Small intestine (tissue), 7 donors: Measurements from ENCODE around the gene CCDC9. TPM values are rescaled to one million over a fixed set of nuclear protein-coding genes. Genes with fewer than 3 reads are reported as not detected.
A peak's percentile ranks its signal among the peaks of the same experiment; 100 is the strongest.

Experiments used
- DNase-seq, 2 donors: peaks; one replicate each; pipeline versions ENCODE4 v3.0.0 to v3.0.0-alpha.2; 2013
- FAIRE-seq: peaks from 2 replicates; lab custom pipeline; 2012; peaks lifted over from hg19 to GRCh38; lab: Jason Lieb, UNC
- H3K27ac ChIP-seq, 3 donors: one replicate each; pipeline ENCODE4 v1.5.1; 2013; ENCODE audit warnings: low read length in 2 of 3, mild to moderate bottlenecking in 2 of 3, control low read depth in 1 of 3, inconsistent platforms in 1 of 3, low read depth in 1 of 3, moderate library complexity in 1 of 3
- H3K27me3 ChIP-seq, 3 donors: one replicate each; pipeline ENCODE4 v1.6.1; 2013; ENCODE audit warnings: low read length in 3 of 3, inconsistent platforms in 1 of 3; ENCODE audit not compliant: control insufficient read depth in 3 of 3, insufficient read depth in 3 of 3
- H3K36me3 ChIP-seq, 3 donors: one replicate each; pipeline ENCODE4 v1.6.1; 2013; ENCODE audit warnings: low read length in 3 of 3, inconsistent platforms in 1 of 3, low read depth in 1 of 3, mild to moderate bottlenecking in 1 of 3, moderate library complexity in 1 of 3; ENCODE audit not compliant: control insufficient read depth in 3 of 3, insufficient read depth in 2 of 3
- H3K4me1 ChIP-seq, 3 donors: one replicate each; pipeline ENCODE4 v1.6.1; 2013; ENCODE audit warnings: low read length in 2 of 3, inconsistent platforms in 1 of 3, low read depth in 1 of 3, mild to moderate bottlenecking in 1 of 3, moderate library complexity in 1 of 3; ENCODE audit not compliant: control insufficient read depth in 3 of 3, insufficient read depth in 2 of 3
- H3K4me3 ChIP-seq, 3 donors: one replicate each; pipeline ENCODE4 v1.5.1; 2013; ENCODE audit warnings: low read length in 3 of 3, control low read depth in 1 of 3, inconsistent platforms in 1 of 3, low read depth in 1 of 3, mild to moderate bottlenecking in 1 of 3, moderate library complexity in 1 of 3
- H3K9me3 ChIP-seq, 2 donors: one replicate each; pipeline ENCODE4 v1.6.1; 2013; ENCODE audit warnings: low read depth in 1 of 2, low read length in 1 of 2; ENCODE audit not compliant: control insufficient read depth in 2 of 2, insufficient read depth in 1 of 2
- WGBS, 3 donors: extraction: QIAGEN DNeasy Blood & Tissue Kit; methylation state at CpG; one replicate each; pipeline ENCODE4 v1.1.7; 2013; 5-methylcytosine and 5-hydroxymethylcytosine counted together
- polyA plus RNA-seq, 4 donors: library from polyadenylated mRNA; stranded (reverse) in 3 of 4; unstranded in 1 of 4; fragments of 200-250 nt in 3 of 4; fragments of 120-200 nt in 1 of 4; gene quantifications; one replicate each; pipeline versions ENCODE4 v1.2.1 to v1.2.3, GENCODE V29; 2013
- donor health status: healthy with polysubstance abuse.
- donor health status: control.
- donor health status: control.
- donor health status: Bipolar disorder and iron deficiency.
- donor health status: healthy.

Gene CCDC9
- polyA plus RNA-seq, 4 donors: 12.1 to 23.0 (median 22.1) TPM

DNA sequence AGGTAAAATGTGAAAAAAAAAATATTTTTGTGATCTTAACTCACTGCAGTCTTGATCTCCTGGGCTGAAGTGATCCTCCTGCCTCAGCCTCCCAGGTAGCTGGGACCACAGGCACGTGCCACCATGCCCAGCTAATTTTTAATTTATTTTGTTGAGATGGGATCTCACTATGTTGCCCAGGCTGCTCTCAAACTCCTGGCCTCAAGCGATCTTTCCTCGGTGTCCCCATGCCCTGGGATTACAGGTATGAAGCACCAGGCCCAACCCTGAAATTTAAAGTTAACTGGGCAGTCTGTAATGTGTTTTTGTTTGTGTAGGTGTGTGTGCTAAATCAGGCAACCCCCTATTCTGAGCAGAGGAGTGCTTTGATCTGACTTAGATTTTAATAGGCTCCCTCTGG lies 50.0 kb downstream of the CCDC9 start:
- no peaks in the 10 kb centered on the region for H3K9me3 ChIP-seq
- H3K27me3 ChIP-seq: no peaks in the 10 kb centered on the region
- H3K27ac ChIP-seq: no peak overlapping the region
- H3K4me3 ChIP-seq: no peak overlapping the region
- H3K36me3 ChIP-seq: no peaks in the 10 kb centered on the region
- no peak for FAIRE-seq
- 84 to 93% (median 84%) methylated on average over 3 of the region's 3 CpGs for WGBS, 3 donors
- H3K4me1 ChIP-seq: no peaks in the 10 kb centered on the region
- no peak for DNase-seq

GRCh38 chr19:47309038-47309437 lies 52.7 kb downstream of the CCDC9 start:
- peaks cover 0 to 2% (median 0%) of the 10 kb centered on the region in 3 donors for H3K27me3 ChIP-seq
- H3K9me3 ChIP-seq: no peaks in the 10 kb centered on the region
- H3K36me3 ChIP-seq: no peaks in the 10 kb centered on the region
- DNase-seq (no peak), FAIRE-seq (no peak)
- WGBS, 3 donors: 69 to 84% (median 70%) methylated on average over 8 of the region's 8 CpGs
- no peaks in the 10 kb centered on the region for H3K4me1 ChIP-seq
- no peak overlapping the region for H3K27ac ChIP-seq
- no peak overlapping the region for H3K4me3 ChIP-seq

DNA sequence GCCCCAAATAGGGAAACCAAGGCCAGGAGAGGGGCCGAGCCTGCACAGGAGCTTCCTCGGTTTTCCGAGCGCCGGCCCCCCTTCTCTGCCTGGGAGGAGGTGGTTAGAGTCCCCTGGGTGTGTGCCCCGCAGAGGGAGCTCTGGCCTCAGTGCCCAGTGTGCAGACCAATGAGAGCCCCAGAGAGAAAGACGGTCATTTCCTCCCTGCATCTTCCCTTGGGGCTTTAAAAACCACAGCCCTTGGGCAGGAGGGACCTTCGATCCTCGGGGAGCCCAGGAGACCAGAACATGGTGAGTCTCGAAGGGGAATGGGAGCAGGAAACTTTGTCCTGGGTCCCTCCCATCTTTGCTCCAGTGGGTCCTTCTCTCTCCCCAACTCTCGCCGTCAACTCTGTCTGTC lies 53.3 kb downstream of the CCDC9 start, which contains the start of gene C5AR1:
C5AR1 (plus strand) TSS at position 254 of the 400 bp plus-strand sequence; CDS start at position 289, 35 bp downstream.
- no peak for DNase-seq
- Histone ChIP-seq H3K27ac (no peak within 1 kb of the TSS), H3K4me1 (no peaks in the 10 kb centered on the region), H3K9me3 (no peaks in the 10 kb centered on the region), H3K36me3 (no peaks in the 10 kb centered on the region), H3K27me3 (peaks cover 0 to 2% (median 0%) of the 10 kb centered on the region in 3 donors), H3K4me3 (no peak within 1 kb of the TSS)
- WGBS, 3 donors: 41 to 56% (median 44%) methylated on average over 12 of the region's 12 CpGs
- no peak for FAIRE-seq

DNA sequence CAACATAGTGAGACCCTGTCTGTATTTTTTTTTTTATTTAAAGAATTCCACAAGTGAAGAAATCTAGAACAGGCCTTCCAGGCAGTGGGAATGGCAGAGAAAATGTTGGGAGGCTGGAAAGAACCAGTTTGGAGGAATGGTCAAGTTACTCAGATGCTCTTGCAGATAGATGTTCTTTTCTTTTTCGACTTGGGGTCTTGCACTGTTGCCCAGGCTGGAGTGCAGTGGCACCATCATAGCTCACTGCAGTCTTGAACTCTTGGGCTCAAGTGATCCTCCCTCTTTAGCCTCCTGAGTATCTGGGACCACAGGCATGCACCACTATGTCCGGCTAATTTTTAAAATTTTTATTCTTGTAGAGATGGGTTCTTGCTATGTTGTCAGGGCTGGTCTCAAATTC lies 54.0 kb downstream of the CCDC9 start:
- WGBS, 3 donors: 80 to 88% (median 84%) methylated on average over 2 of the region's 2 CpGs
- Histone ChIP-seq H3K9me3 (peaks cover 0 to 2% of the 10 kb centered on the region in 2 donors), H3K4me3 (no peak overlapping the region), H3K4me1 (no peaks in the 10 kb centered on the region), H3K27me3 (peaks cover 0 to 2% (median 0%) of the 10 kb centered on the region in 3 donors), H3K27ac (no peak overlapping the region), H3K36me3 (no peaks in the 10 kb centered on the region)
- FAIRE-seq (no peak), DNase-seq (no peak)

DNA sequence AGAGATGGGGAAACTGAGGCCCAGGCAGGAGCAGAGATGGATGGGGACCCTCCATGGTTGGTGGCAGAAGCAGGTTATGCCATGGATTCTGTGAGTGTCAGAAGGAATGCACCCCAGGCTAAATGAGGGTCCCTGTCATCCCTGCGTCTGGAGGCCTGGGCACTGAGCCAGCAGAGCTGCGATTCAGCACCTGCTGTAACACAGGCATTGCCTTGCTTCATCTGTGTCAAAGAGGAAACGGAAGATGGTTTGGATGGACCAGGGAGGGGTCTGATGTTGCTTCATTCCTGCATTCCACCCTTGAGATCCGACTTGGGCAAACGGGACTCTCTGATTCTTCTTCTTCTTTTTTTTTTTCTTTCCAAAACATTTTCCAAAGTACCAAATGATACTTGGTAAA lies 54.5 kb downstream of the CCDC9 start:
- H3K4me1 ChIP-seq: no peaks in the 10 kb centered on the region
- no peak overlapping the region for H3K4me3 ChIP-seq
- H3K9me3 ChIP-seq: peaks cover 0 to 2% of the 10 kb centered on the region in 2 donors
- no peak overlapping the region for H3K27ac ChIP-seq
- H3K27me3 ChIP-seq: peaks cover 0 to 2% (median 0%) of the 10 kb centered on the region in 3 donors
- H3K36me3 ChIP-seq: no peaks in the 10 kb centered on the region
- DNase-seq (no peak), FAIRE-seq (no peak)
- 11 to 18% (median 16%) methylated on average over 5 of the region's 5 CpGs for WGBS, 3 donors

GRCh38 chr19:47312366-47313006 lies 56.2 kb downstream of the CCDC9 start:
- Histone ChIP-seq H3K27me3 (peaks cover 0 to 2% (median 0%) of the 10 kb centered on the region in 3 donors), H3K4me1 (no peaks in the 10 kb centered on the region), H3K36me3 (no peaks in the 10 kb centered on the region), H3K4me3 (no peak overlapping the region), H3K27ac (no peak overlapping the region), H3K9me3 (peaks cover 0 to 2% of the 10 kb centered on the region in 2 donors)
- FAIRE-seq (no peak), DNase-seq (no peak)
- 73 to 90% (median 76%) methylated on average over 5 of the region's 5 CpGs for WGBS, 3 donors

DNA sequence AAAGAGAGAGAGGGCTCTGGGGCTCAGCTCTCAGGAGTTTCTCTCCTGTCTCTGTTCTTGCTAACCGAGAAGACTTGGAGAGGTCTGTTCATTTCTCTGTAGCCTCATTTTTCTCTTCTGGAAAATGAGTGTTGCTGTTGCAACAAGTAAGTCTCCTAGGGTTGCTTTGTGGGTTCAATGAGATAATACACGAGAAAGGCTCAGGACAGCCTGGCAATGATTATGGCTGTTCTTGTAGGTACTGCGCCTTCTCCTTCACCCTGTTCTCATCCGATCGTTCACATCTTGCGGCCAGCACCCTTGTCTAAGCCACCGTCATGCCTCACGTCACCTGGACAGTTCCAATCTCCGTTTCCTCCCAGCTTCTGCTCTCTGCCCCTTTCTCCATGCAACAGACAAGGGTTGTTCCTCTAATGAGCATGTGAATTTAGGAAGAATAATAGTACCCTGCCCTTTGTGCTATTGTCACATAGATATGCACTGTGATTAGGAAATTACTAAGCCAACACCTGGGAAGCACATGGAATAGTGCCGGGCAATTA lies 57.5 kb downstream of the CCDC9 start:
- no peak for FAIRE-seq
- Histone ChIP-seq H3K36me3 (no peaks in the 10 kb centered on the region), H3K4me1 (no peaks in the 10 kb centered on the region), H3K27me3 (peaks cover 0 to 2% (median 0%) of the 10 kb centered on the region in 3 donors), H3K4me3 (no peak overlapping the region), H3K9me3 (peaks cover 0 to 2% of the 10 kb centered on the region in 2 donors), H3K27ac (no peak overlapping the region)
- 68 to 79% (median 77%) methylated on average over 10 of the region's 10 CpGs for WGBS, 3 donors
- no peak for DNase-seq

DNA sequence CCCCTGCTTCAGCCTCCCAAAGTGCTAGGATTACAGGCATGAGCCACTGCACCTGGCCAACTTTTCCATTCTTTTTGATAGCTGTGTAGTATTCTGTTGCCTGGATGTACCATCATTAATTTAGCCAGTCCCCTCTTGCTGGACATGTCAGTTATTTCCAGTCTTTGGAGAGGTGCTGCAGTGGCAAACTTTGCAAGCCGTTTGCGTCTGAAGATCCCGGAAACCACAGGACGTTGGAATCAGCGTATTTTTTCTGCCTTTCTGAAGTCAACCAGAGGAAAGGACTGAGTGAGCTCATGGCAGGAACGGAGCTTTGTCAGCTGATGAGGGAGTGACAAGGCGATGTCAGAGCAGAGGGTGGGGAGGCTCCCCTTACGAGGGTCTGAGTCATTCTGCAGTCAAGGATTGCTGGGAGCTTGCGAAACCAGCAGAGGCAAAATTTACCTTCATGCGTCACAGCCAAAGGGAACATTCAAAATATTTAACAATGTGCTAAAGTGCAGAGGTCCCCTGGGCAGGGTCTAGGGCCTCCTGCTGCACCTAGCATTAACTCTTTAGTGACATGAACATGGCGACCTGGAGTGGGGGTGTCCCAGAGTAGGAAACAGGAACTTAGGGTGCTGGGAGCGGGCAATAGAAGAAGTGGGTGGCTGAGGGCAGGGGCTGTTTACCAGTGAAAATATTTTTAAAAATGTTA lies 58.9 kb downstream of the CCDC9 start:
- H3K27ac ChIP-seq: peak overlapping the region in 1 of 3 donors; percentile 11

More for the DNA sequence above, 58.9 kb downstream of the CCDC9 start:
- FAIRE-seq (no peak), DNase-seq (peak; percentile 14 to 42)
- Histone ChIP-seq H3K4me3 (no peak overlapping the region), H3K9me3 (peaks cover 0 to 2% of the 10 kb centered on the region in 2 donors), H3K4me1 (no peaks in the 10 kb centered on the region), H3K27me3 (peaks cover 0 to 2% (median 0%) of the 10 kb centered on the region in 3 donors), H3K36me3 (no peaks in the 10 kb centered on the region)
- WGBS, 3 donors: 32 to 39% (median 38%) methylated on average over 12 of the region's 12 CpGs
